Endometrial microvascular endothelial cells (primary cell): ENCODE results near the gene CACHD1. TPM values are rescaled to one million over a fixed set of nuclear protein-coding genes. Genes with fewer than 3 reads are reported as not detected.

ENCODE experiments used
- in situ Hi-C: cut with HindIII; loops from 2 replicates; pipeline ENCODE4 v1.10.0; 2017; ENCODE audit warnings: low sequenced_read_pairs, low pct_unique_long_range_greater_than_20kb; ENCODE audit errors: inconsistent ontology term
- total RNA-seq: library from RNA; depleted of rRNA; stranded (reverse); fragments of >200 nt; gene quantifications from one replicate; pipeline ENCODE4 v1.2.3, GENCODE V29; 2015; ENCODE audit errors: inconsistent ontology term

CACHD1 gene
- total RNA-seq, 1 donor from 2014 or later, result 7.7 TPM

GRCh38 chr1:64536836-64537490, 67.0 kb downstream of the CACHD1 start:
- in situ Hi-C loops, result no loop called here

- in situ Hi-C loops, result no loop called here
Observed at GRCh38 chr1:64537942-64538341, 68.0 kb downstream of the CACHD1 start.

GRCh38 chr1:64538389-64538788, 68.5 kb downstream of the CACHD1 start:
- in situ Hi-C loops, result no loop called here

GRCh38 chr1:64539289-64539688, 69.4 kb downstream of the CACHD1 start:
- in situ Hi-C loops, result no loop called here

GRCh38 chr1:64539781-64540218, 69.9 kb downstream of the CACHD1 start:
- in situ Hi-C loops, result no loop called here

GRCh38 chr1:64540265-64540791, 70.4 kb downstream of the CACHD1 start:
- in situ Hi-C loops, result no loop called here

- in situ Hi-C loops, result no loop called here
Observed at GRCh38 chr1:64542118-64542517, 72.2 kb downstream of the CACHD1 start.

GRCh38 chr1:64543831-64544230, 73.9 kb downstream of the CACHD1 start:
- in situ Hi-C loops, result no loop called here

GRCh38 chr1:64545118-64545843, 75.4 kb downstream of the CACHD1 start:
- in situ Hi-C loops, result no loop called here

GRCh38 chr1:64546013-64546412, 76.1 kb downstream of the CACHD1 start:
- in situ Hi-C loops, result no loop called here

- in situ Hi-C loops, result no loop called here
Observed at GRCh38 chr1:64549464-64550239, 79.7 kb downstream of the CACHD1 start.

GRCh38 chr1:64550510-64550909, 80.6 kb downstream of the CACHD1 start:
- in situ Hi-C loops, result no loop called here

- in situ Hi-C loops, result no loop called here
Observed at GRCh38 chr1:64550946-64551605, 81.1 kb downstream of the CACHD1 start.

- in situ Hi-C loops, result no loop called here
Observed at GRCh38 chr1:64553285-64553684, 83.4 kb downstream of the CACHD1 start.

- in situ Hi-C loops, result no loop called here
Observed at GRCh38 chr1:64555947-64556346, 86.0 kb downstream of the CACHD1 start.

GRCh38 chr1:64561993-64562392, 92.1 kb downstream of the CACHD1 start:
- in situ Hi-C loops, result no loop called here

- in situ Hi-C loops, result no loop called here
Observed at GRCh38 chr1:64563958-64564565, 94.1 kb downstream of the CACHD1 start.

- in situ Hi-C loops, result no loop called here
Observed at GRCh38 chr1:64564891-64565290, 95.0 kb downstream of the CACHD1 start.
